RWPE1 (cell line): ENCODE measurements around the gene PRH2.

Experiments used
- CTCF ChIA-PET: fragments of 350-600 bp; sonication (Branson Sonifier 250); formaldehyde crosslinking; extraction: SDS; loops from one replicate; lab custom pipeline; 2021; lab: Yijun Ruan, JAX
- POLR2A ChIA-PET: fragments of 400-600 bp; formaldehyde crosslinking; extraction: SDS; loops from one replicate; lab custom pipeline; 2020; ENCODE audit warnings: antibody characterized with exemption; ENCODE audit not compliant: low non-redundant PET; lab: Yijun Ruan, JAX
- DNase-seq: peaks from one replicate; pipeline ENCODE4 v3.0.0; 2012; ENCODE audit warnings: low spot score
- H3K27ac ChIP-seq: fragments of 450-650 bp; 2 replicates; pipeline ENCODE4 v1.5.1; 2017
- TF ChIP-seq, protein P1 (sequence below): fragments of 450-650 bp; conservative IDR thresholded peaks from 2 replicates; pipeline ENCODE4 v1.5.1; 2017; ENCODE audit warnings: low read depth, mild to moderate bottlenecking

PRH2 gene

DNA sequence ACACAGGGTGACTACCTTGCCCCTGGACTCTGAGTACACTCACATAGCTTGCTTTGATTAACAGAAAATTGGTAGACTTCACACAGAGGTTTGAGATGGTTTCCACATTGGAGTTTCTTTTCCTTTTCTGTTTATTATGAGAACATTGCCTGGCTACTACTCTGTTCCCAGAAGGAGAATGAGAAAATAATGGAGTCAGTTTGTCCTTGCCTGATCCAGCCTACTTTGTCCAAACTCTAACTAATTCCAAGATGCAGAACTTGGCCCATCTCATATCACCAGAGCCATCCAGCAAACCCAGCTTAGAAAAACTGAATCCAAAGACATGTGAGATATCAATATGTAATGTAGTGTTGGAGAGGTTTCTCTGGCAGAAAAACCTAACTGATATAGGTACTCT lies 37.3 kb downstream of the PRH2 start:
- DNase-seq: no peak
- POLR2A ChIA-PET: no interaction called here
- TF ChIP-seq, protein P1, sequence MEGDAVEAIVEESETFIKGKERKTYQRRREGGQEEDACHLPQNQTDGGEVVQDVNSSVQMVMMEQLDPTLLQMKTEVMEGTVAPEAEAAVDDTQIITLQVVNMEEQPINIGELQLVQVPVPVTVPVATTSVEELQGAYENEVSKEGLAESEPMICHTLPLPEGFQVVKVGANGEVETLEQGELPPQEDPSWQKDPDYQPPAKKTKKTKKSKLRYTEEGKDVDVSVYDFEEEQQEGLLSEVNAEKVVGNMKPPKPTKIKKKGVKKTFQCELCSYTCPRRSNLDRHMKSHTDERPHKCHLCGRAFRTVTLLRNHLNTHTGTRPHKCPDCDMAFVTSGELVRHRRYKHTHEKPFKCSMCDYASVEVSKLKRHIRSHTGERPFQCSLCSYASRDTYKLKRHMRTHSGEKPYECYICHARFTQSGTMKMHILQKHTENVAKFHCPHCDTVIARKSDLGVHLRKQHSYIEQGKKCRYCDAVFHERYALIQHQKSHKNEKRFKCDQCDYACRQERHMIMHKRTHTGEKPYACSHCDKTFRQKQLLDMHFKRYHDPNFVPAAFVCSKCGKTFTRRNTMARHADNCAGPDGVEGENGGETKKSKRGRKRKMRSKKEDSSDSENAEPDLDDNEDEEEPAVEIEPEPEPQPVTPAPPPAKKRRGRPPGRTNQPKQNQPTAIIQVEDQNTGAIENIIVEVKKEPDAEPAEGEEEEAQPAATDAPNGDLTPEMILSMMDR: no peak
- H3K27ac ChIP-seq: no peak overlapping the region
- CTCF ChIA-PET: no interaction called here

DNA sequence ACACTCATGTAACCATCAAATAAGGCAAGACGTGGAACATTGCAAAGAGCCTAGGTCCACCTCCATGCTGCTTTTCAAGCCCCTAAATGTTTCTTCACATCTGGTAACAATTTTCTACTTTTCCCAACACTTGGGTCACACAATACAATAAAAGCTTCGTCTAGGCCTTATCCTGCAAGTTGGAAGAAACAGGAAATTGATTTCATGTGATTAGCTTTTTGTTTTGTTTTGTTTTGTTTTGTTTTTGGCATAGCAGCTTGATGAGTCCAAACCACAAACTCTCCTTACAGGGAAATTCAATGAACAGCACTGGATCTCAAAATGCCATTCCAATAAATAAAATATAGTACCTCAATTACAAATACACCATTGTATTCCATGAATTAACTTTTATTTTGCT lies 38.4 kb downstream of the PRH2 start:
- ChIA-PET CTCF (no interaction called here), POLR2A (no interaction called here)
- DNase-seq: no peak
- TF ChIP-seq, protein P1: no peak
- H3K27ac ChIP-seq: no peak overlapping the region

DNA sequence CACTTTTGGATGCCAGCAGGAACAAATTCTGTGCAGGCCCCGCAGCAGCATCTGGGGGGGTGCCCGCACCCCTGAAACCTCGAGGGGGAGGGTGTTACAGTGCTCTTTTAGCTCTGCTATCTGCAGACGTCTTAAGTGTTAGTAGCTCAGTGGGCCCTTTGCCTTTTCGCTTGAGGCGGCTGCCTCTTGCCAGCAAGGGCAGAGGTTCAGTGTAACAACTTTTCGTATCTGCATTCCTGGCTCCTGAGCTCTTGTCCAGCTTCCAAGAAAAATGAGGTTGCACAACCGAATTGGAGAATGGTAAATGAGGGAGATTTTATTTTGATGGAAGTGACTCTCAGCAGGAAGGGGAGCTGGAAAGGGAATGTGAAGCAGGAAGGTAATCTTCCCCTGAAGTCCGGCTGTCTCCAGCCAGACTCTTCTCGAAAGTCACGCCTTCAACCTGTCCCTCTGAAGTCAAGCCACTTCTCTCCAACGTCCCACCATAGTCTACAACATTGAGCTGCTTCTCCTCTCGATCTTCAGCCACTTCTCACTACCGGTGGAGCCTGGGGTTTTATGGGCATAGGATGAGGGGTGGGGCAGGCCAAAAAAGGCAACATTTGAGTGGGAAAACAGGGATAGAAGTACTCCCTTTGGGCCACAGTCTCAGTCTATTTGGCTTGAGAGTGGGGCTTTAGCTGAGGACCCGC lies 39.9 kb downstream of the PRH2 start:
- no peak for DNase-seq
- TF ChIP-seq, protein P1: no peak
- CTCF ChIA-PET: interaction anchor here (0.6 kb wide), 1 partner anchor 19 kb away, joined by 3 read pairs; no protein-coding TSS in a partner anchor
- POLR2A ChIA-PET: no interaction called here
- H3K27ac ChIP-seq: peak overlapping the region; percentile 44

DNA sequence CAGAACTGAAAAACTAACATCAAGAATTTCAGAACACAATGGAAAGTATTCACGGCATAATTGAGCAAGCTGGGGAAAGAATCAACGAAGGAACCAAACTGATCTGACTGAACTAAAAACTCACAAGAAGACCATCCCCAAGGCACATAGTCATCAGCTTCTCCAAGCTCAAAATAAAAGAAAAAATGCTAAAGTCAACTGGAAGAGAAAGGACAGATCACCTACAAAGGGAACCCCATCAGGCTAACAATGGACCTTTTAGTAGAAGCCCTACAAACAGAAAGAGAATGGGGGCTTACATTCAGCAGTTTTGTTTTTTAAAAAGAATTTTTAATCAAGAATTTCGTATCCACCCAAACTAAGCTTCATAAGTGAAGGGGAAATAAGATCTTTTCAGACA lies 45.9 kb downstream of the PRH2 start:
- no peak overlapping the region for H3K27ac ChIP-seq
- ChIA-PET CTCF (no interaction called here), POLR2A (no interaction called here)
- DNase-seq: no peak
- TF ChIP-seq, protein P1: no peak

DNA sequence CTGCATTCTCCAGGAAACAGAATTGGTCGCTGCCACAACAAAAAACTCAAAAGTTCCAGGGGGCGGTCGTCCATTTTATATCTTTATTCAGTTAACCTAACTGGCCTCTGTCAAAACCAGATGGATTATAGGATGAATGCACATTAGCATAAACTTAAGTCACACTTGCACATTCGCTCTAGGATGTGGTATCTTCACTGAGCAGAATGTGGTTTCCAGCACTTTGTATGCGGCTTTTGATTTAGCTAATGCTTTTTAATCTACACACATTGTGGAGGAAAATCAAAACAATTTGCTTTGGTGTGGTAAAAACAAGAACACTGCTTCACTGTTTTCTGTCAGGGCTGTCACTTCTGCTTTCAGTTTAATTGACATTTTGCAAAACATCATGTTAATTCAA lies 53.2 kb downstream of the PRH2 start:
- TF ChIP-seq, protein P1: no peak
- H3K27ac ChIP-seq: no peak overlapping the region
- no peak for DNase-seq
- CTCF ChIA-PET: interaction anchor here (0.6 to 0.7 kb wide), 2 partner anchors 13 to 1718 kb away, joined by 4 to 6 read pairs; no protein-coding TSS in a partner anchor
- POLR2A ChIA-PET: no interaction called here
